GM18507 (cell line): ENCODE data around the gene ADGRG6.
A peak's percentile ranks its signal among the peaks of the same experiment; 100 is the strongest.

ENCODE experiments used
- DNase-seq: peaks from one replicate; pipeline ENCODE4 v3.0.0; 2011; ENCODE audit warnings: low read depth; ENCODE audit not compliant: insufficient read length; ENCODE audit errors: extremely low spot score
- FAIRE-seq: peaks from 2 replicates; lab custom pipeline; 2011; peaks lifted over from hg19 to GRCh38; lab: Jason Lieb, UNC

The ADGRG6 gene

GRCh38 chr6:142316791-142317368 is 15.1 kb downstream of the ADGRG6 start:
- DNase-seq: no peak

GRCh38 chr6:142318714-142319113 is 16.9 kb downstream of the ADGRG6 start:
- DNase-seq (no peak), FAIRE-seq (no peak)

More at GRCh38 chr6:142316791-142317368, 15.1 kb downstream of the ADGRG6 start:
- FAIRE-seq: no peak

GRCh38 chr6:142320366-142320765 is 18.6 kb downstream of the ADGRG6 start:
- FAIRE-seq (no peak), DNase-seq (no peak)

- FAIRE-seq (no peak), DNase-seq (no peak)
These were observed 19.6 kb downstream of the ADGRG6 start for GRCh38 chr6:142321451-142321850.

GRCh38 chr6:142322066-142322465 is 20.3 kb downstream of the ADGRG6 start:
- DNase-seq: no peak
- no peak for FAIRE-seq

- FAIRE-seq (no peak), DNase-seq (no peak)
These were observed 20.8 kb downstream of the ADGRG6 start for GRCh38 chr6:142322504-142323198.

GRCh38 chr6:142323377-142323776 is 21.6 kb downstream of the ADGRG6 start:
- no peak for FAIRE-seq
- no peak for DNase-seq

- no peak for FAIRE-seq
- no peak for DNase-seq
These were observed 22.3 kb downstream of the ADGRG6 start for GRCh38 chr6:142324111-142324510.

GRCh38 chr6:142325111-142325510 is 23.3 kb downstream of the ADGRG6 start:
- no peak for DNase-seq
- FAIRE-seq: no peak

GRCh38 chr6:142326540-142326939 is 24.7 kb downstream of the ADGRG6 start:
- DNase-seq: no peak
- FAIRE-seq: no peak

GRCh38 chr6:142328070-142328469 is 26.3 kb downstream of the ADGRG6 start:
- DNase-seq: no peak
- FAIRE-seq: no peak

- DNase-seq (no peak), FAIRE-seq (no peak)
These were observed 27.8 kb downstream of the ADGRG6 start for GRCh38 chr6:142329486-142330113.

GRCh38 chr6:142331075-142331551 is 29.3 kb downstream of the ADGRG6 start:
- FAIRE-seq (no peak), DNase-seq (no peak)

- DNase-seq (no peak), FAIRE-seq (no peak)
These were observed 29.8 kb downstream of the ADGRG6 start for GRCh38 chr6:142331601-142332000.

- DNase-seq (no peak), FAIRE-seq (no peak)
These were observed 30.7 kb downstream of the ADGRG6 start for GRCh38 chr6:142332393-142333098.

GRCh38 chr6:142333431-142333830 is 31.6 kb downstream of the ADGRG6 start:
- FAIRE-seq: no peak
- no peak for DNase-seq

GRCh38 chr6:142334294-142334693 is 32.5 kb downstream of the ADGRG6 start:
- FAIRE-seq (no peak), DNase-seq (no peak)

GRCh38 chr6:142335415-142335814 is 33.6 kb downstream of the ADGRG6 start:
- no peak for DNase-seq
- FAIRE-seq: no peak

GRCh38 chr6:142336183-142336582 is 34.4 kb downstream of the ADGRG6 start:
- FAIRE-seq (peak; percentile 9), DNase-seq (no peak)

- no peak for FAIRE-seq
These were observed 35.0 kb downstream of the ADGRG6 start for GRCh38 chr6:142336787-142337186.

More at GRCh38 chr6:142336787-142337186, 35.0 kb downstream of the ADGRG6 start:
- no peak for DNase-seq
